IPS DF 6.9 (cell line): ENCODE data around the gene ABL2.

ENCODE experiments used
- DNase-seq: peaks from one replicate; pipeline ENCODE4 v3.0.0-alpha.2; 2013; ENCODE audit warnings: low read depth, low spot score
- H3K27ac ChIP-seq: one replicate; pipeline ENCODE4 v1.5.1; 2013; ENCODE audit warnings: low read length, control low read depth
- H3K27me3 ChIP-seq: 2 replicates; pipeline ENCODE4 v1.6.1; 2013; ENCODE audit warnings: mild to moderate bottlenecking, low read length; ENCODE audit not compliant: control insufficient read depth, insufficient read depth
- H3K36me3 ChIP-seq: 2 replicates; pipeline ENCODE4 v1.6.1; 2013; ENCODE audit warnings: low read length; ENCODE audit not compliant: control insufficient read depth, insufficient read depth
- H3K4me1 ChIP-seq: 2 replicates; pipeline ENCODE4 v1.6.1; 2013; ENCODE audit warnings: low read length; ENCODE audit not compliant: control insufficient read depth, insufficient read depth
- H3K4me3 ChIP-seq: 2 replicates; pipeline ENCODE4 v1.5.1; 2013; ENCODE audit warnings: mild to moderate bottlenecking, low read length
- H3K9me3 ChIP-seq: 2 replicates; pipeline ENCODE4 v1.6.1; 2013; ENCODE audit warnings: low read length, inconsistent platforms; ENCODE audit not compliant: control insufficient read depth, insufficient read depth
- WGBS: extraction: QIAGEN DNeasy Blood & Tissue Kit; methylation state at CpG from one replicate; pipeline ENCODE4 v1.1.7; 2013; ENCODE audit warnings: mixed read lengths, missing lambda C conversion rate; ENCODE audit not compliant: insufficient read length, insufficient coverage; 5-methylcytosine and 5-hydroxymethylcytosine counted together

Gene ABL2

GRCh38 chr1:179195376-179195775, 34.1 kb downstream of the ABL2 start:
- Histone ChIP-seq H3K27ac (no peak overlapping the region), H3K4me3 (no peak overlapping the region), H3K36me3 (no peaks in the 10 kb centered on the region), H3K4me1 (no peaks in the 10 kb centered on the region), H3K9me3 (no peaks in the 10 kb centered on the region), H3K27me3 (no peaks in the 10 kb centered on the region)
- WGBS, result no CpG with 5 or more reads among the region's 1 CpG
- DNase-seq, result no peak

- H3K27ac ChIP-seq, result no peak overlapping the region
- no peaks in the 10 kb centered on the region for H3K9me3 ChIP-seq
- WGBS, result no CpG with 5 or more reads among the region's 2 CpGs
- H3K4me1 ChIP-seq, result no peaks in the 10 kb centered on the region
- H3K27me3 ChIP-seq, result no peaks in the 10 kb centered on the region
- H3K36me3 ChIP-seq, result no peaks in the 10 kb centered on the region
- no peak for DNase-seq
- H3K4me3 ChIP-seq, result no peak overlapping the region
Measured at GRCh38 chr1:179194068-179194537, 35.4 kb downstream of the ABL2 start.

- no CpG with 5 or more reads among the region's 4 CpGs for WGBS
- Histone ChIP-seq H3K27me3 (no peaks in the 10 kb centered on the region), H3K4me3 (no peak overlapping the region), H3K36me3 (no peaks in the 10 kb centered on the region), H3K9me3 (no peaks in the 10 kb centered on the region), H3K4me1 (no peaks in the 10 kb centered on the region), H3K27ac (no peak overlapping the region)
- DNase-seq, result no peak
Measured at GRCh38 chr1:179190861-179191260, 38.6 kb downstream of the ABL2 start.

GRCh38 chr1:179187735-179188471, 41.6 kb downstream of the ABL2 start:
- no peaks in the 10 kb centered on the region for H3K27me3 ChIP-seq
- no peak overlapping the region for H3K4me3 ChIP-seq
- no peak overlapping the region for H3K27ac ChIP-seq
- no peaks in the 10 kb centered on the region for H3K4me1 ChIP-seq
- no peak for DNase-seq
- no peaks in the 10 kb centered on the region for H3K36me3 ChIP-seq
- H3K9me3 ChIP-seq, result no peaks in the 10 kb centered on the region
- no CpG with 5 or more reads among the region's 8 CpGs for whole genome bisulfite sequencing

- H3K4me3 ChIP-seq, result no peak overlapping the region
- H3K27me3 ChIP-seq, result no peaks in the 10 kb centered on the region
- H3K36me3 ChIP-seq, result no peaks in the 10 kb centered on the region
- DNase-seq, result no peak
- no peaks in the 10 kb centered on the region for H3K4me1 ChIP-seq
- H3K27ac ChIP-seq, result no peak overlapping the region
- H3K9me3 ChIP-seq, result no peaks in the 10 kb centered on the region
Measured at GRCh38 chr1:179187043-179187442, 42.4 kb downstream of the ABL2 start.

GRCh38 chr1:179184403-179184802, 45.1 kb downstream of the ABL2 start:
- H3K36me3 ChIP-seq, result no peaks in the 10 kb centered on the region
- no peaks in the 10 kb centered on the region for H3K4me1 ChIP-seq
- no peak overlapping the region for H3K4me3 ChIP-seq
- no peaks in the 10 kb centered on the region for H3K27me3 ChIP-seq
- no peak overlapping the region for H3K27ac ChIP-seq
- no peak for DNase-seq
- WGBS, result 100% methylated on average over 1 of the region's 1 CpG
- no peaks in the 10 kb centered on the region for H3K9me3 ChIP-seq

- no CpG with 5 or more reads among the region's 5 CpGs for WGBS
- H3K27ac ChIP-seq, result no peak overlapping the region
- no peaks in the 10 kb centered on the region for H3K36me3 ChIP-seq
- no peaks in the 10 kb centered on the region for H3K9me3 ChIP-seq
- no peaks in the 10 kb centered on the region for H3K4me1 ChIP-seq
- no peak for DNase-seq
- H3K4me3 ChIP-seq, result no peak overlapping the region
- no peaks in the 10 kb centered on the region for H3K27me3 ChIP-seq
Measured at GRCh38 chr1:179183857-179184256, 45.6 kb downstream of the ABL2 start.

GRCh38 chr1:179178950-179179349, 50.5 kb downstream of the ABL2 start:
- Histone ChIP-seq H3K27me3 (no peaks in the 10 kb centered on the region), H3K4me3 (no peak overlapping the region), H3K36me3 (no peaks in the 10 kb centered on the region), H3K4me1 (no peaks in the 10 kb centered on the region), H3K9me3 (no peaks in the 10 kb centered on the region), H3K27ac (no peak overlapping the region)
- no peak for DNase-seq
- no CpG with 5 or more reads among the region's 1 CpG for WGBS

GRCh38 chr1:179178183-179178582, 51.3 kb downstream of the ABL2 start:
- no peak for DNase-seq
- Histone ChIP-seq H3K4me3 (no peak overlapping the region), H3K9me3 (no peaks in the 10 kb centered on the region), H3K4me1 (no peaks in the 10 kb centered on the region), H3K27me3 (no peaks in the 10 kb centered on the region), H3K36me3 (no peaks in the 10 kb centered on the region), H3K27ac (no peak overlapping the region)
- WGBS, result no CpG with 5 or more reads among the region's 4 CpGs

GRCh38 chr1:179177615-179178014, 51.9 kb downstream of the ABL2 start:
- Histone ChIP-seq H3K27me3 (no peaks in the 10 kb centered on the region), H3K36me3 (no peaks in the 10 kb centered on the region), H3K4me1 (no peaks in the 10 kb centered on the region), H3K4me3 (no peak overlapping the region), H3K27ac (no peak overlapping the region), H3K9me3 (no peaks in the 10 kb centered on the region)
- no peak for DNase-seq
- WGBS, result no CpG with 5 or more reads among the region's 2 CpGs

GRCh38 chr1:179177182-179177581, 52.3 kb downstream of the ABL2 start:
- Histone ChIP-seq H3K36me3 (no peaks in the 10 kb centered on the region), H3K27me3 (no peaks in the 10 kb centered on the region), H3K4me1 (no peaks in the 10 kb centered on the region), H3K9me3 (no peaks in the 10 kb centered on the region), H3K4me3 (no peak overlapping the region), H3K27ac (no peak overlapping the region)
- WGBS, result no CpG with 5 or more reads among the region's 2 CpGs
- no peak for DNase-seq
